NCI-H1930 (cell line): ENCODE results near the gene TMEM54.
"Not testable (repeated sequence)": the region's sequence is repeated elsewhere in the genome, so short reads cannot be mapped to it uniquely, and the experiment has no call there.

Experiments used
- DNase-seq, 2 experiments: peaks; one replicate each; lab custom pipeline; 2025; lab: John Stamatoyannopoulos, UW

Gene TMEM54

GRCh38 chr1:32919811-32920733, 18.9 kb upstream of the TMEM54 start:
- no peak for DNase-seq

- DNase-seq, result no peak
These were observed 17.0 kb upstream of the TMEM54 start for GRCh38 chr1:32918179-32918578.

DNA sequence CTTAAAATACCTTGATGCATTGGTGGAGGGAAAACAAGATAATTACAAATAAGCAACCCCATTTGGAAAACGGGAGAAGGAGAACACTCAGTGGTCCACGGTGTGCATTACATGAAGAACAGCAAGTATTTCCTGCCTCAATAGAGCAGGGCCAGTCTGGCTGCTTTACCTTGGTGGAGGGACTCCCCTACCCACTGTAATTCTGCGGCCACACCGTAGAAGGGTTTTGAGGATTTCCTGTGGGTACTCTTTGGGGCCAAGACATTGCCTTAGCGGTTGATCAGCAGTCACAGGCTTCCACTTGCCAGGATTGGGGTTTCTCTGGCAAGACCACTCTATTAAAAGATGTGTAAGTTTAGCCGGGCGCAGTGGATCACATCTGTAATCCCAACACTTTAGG, 16.3 kb upstream of the TMEM54 start:
- DNase-seq, result no peak

DNA sequence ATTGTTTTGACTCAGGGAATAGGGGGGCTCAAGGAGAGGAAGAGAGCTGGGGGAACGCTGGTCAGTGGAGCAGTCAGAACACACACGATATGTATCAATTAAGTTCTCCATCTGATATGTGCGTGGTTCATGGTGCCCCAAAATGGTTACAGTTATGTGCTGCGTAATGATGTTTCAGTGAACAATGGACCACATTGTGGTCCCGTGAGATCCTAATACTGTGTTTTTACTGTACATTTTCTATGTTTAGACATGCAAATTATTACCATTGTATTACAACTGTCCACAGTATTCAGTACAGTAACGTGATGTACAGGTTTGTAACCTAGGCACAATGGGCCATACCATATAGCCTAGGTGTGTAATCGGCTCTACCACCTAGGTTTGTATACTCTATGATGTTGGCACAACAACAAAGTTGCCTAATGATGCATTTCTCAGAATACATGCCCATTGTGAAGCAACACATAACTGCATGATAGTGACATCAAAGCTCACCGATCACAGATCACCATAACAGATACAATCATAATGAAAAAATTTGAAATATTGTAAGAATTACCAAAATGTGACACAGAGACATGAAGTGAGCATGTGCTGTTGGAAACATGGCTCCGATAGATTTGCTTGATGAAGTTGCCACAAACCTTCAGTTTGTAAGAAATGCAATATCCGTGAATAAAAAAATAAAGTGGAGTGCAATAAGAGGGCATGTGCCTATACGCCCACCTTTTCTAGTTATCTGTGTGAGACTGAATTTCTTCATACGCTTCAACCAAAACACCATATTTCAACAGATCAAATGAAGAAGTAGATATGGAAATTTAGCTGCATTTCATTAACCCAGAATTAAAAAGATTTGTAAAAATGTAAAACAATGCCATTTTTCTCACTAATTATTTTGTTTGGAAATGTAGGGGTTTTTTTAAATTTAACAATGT, 14.8 kb upstream of the TMEM54 start:
- DNase-seq, result no peak

- no peak for DNase-seq
These were observed 9.1 kb upstream of the TMEM54 start for GRCh38 chr1:32910319-32910718.

DNA sequence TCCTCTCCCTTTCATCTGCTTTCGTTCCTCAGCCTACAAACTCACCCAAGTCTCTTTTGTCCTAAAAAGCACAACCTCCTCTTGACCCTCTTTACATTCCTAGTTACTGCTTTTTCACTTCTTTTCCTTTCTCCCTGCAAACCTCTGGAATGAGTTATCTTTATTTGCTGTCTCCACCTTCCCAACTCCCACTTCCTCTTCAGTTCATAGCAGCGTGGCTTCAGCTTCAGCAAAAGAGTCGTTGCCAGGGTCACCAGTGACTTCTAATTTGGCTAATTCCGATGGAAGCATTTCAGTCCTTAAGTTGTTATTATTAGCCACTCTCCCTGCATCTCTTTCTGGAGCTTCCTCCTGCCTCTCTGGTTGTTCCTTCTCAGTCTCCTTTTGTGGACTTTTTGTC, 6.2 kb upstream of the TMEM54 start:
- no peak for DNase-seq

DNA sequence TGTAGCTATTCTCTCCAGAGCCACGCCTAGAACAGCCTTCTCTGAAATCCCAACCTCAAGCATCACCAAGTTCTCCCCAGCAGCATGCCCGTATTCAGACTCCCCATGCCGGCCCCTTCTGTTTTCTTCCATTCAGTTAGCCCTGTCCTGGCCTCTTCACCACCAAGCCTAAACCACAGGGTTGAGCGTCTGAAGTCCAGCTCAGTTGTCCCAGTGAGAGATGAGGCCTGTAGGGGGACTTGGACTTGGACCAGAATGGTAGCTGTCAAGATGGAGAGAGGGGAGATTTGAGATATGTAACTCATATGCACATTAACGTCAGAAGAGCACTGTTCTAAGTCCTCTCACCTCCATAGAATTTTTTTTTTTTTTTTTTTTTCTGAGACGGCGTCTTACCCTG, 5.5 kb upstream of the TMEM54 start:
- no peak for DNase-seq

DNA sequence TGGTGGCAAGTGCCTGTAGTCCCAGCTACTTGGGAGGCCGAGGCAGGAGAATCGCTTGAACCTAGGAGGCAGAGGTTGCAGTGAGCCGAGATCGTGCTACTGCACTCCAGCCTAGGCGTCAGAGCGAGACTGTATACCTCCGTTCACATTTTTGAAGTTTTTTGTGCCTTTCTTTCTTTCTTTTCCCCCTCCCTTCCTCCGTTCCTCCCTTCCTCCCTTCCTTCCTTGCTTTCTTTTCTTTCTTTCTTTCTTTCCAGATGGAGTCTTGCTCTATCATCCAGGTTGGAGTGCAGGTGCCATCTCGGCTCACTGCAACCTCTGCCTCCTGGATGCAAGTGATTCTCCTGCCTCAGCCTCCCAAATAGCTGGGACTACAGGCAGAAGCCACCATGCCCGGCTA, 4.4 kb upstream of the TMEM54 start:
- not testable (repeated sequence) for DNase-seq

DNA sequence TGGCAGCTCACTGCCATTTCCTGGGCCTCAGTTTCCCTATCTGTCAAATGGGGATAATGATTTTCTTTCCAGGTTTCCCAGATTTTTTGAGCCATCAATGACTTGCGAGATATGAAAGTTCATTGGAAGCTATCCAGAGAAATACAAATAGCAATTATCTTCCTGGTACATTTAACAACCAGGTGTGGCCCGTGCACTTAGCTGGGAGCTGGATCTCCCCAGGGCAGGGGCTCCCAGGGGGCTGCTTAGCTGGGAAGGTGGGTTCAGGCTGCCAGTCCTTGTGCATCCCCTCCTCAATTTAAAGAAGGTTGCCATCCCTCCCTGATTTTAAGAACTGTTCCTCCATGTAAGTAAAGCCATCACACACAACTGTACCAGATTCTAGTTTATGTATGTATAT, 3.6 kb upstream of the TMEM54 start:
- DNase-seq, result no peak

DNA sequence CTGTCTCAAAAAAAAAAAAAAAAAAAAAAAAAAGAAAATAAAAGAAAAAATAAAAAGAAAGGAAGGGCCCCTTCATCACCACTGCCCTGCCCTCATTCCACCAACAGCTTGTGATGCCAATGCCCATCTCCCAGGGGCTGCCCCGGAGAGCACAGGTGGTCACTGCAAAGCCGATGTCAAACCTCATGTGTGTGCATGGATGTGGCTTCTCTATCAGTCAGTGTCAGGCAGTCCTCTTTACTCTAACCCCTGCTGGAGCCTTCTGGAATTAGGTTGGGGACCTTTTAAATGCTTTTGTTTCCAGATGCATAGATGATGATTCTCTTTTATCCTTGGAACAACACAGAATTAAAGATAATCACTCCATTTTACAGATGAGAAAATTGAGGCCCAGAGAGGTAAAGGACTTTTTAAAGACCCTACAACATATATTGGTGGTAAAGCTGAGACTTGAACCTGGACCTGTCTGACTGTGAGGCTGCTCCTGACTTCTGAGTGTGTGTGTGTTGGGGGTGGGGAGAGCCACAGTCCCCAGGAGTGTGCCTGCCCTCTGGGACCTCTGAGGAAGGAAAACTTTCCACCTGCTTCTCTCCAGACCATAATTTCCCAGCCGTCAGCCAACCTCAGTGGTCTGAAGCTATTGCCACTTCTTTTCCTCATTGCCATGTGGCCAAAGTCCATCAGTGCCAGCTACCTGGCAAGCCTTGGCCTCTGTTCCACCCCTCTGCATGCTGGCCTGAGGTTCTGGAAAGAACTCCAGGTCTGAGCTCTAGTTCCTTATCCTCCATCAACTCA, 3.0 kb upstream of the TMEM54 start:
- DNase-seq, result no peak

DNA sequence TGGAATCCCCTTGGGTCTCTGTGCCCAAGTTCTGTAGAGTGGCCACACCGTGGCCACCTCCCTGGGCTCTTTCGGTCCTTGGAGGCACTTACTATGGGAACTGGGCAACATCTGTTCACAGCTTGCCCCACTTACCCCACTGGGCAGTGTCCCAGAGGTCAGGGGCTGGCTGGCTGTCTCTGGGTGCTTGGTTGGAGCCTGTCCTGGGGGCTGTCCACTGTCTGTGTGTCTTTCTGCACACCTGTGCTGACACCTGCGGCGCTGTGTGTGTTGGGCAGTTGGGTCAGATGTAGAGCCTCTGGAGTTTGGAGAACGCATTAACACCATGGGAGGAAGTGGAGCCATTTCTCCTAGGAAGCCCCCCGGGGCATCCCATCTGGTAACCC, 1.3 kb upstream of the TMEM54 start:
- no peak for DNase-seq

DNA sequence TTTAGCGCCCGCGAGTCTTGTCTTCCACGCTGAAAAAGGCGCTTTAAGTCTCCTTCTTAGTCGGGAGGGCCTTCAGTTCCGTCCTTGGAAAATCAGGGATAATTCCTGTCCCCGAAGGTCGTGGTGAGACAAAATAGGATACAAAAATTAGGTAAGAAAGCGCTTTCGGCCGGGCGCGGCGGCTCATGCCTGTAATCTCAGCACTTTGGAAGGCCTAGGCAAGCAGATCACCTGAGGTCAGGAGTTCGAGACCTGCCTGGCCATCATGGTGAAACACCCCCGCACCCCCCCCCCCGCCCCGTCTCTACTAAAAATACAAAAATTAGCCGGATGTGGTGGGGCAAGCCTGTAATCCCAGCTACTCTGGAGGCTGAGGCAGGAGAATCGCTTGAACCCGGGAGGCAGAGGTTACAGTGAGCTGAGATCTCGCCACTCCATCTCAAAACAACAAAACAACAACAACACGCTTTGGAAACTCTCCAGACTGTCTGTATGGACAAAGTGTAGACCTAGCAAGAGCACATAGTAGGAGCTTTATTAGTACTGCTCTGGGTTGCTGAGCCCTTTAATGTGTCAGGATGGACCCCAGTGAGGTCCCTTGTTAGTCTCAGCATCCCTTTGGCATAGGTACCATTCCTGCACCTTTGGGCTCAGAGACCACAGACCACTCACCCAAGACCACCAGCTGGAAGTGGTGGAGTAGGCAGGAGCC, 790 bp upstream of the TMEM54 start:
- no peak for DNase-seq

DNA sequence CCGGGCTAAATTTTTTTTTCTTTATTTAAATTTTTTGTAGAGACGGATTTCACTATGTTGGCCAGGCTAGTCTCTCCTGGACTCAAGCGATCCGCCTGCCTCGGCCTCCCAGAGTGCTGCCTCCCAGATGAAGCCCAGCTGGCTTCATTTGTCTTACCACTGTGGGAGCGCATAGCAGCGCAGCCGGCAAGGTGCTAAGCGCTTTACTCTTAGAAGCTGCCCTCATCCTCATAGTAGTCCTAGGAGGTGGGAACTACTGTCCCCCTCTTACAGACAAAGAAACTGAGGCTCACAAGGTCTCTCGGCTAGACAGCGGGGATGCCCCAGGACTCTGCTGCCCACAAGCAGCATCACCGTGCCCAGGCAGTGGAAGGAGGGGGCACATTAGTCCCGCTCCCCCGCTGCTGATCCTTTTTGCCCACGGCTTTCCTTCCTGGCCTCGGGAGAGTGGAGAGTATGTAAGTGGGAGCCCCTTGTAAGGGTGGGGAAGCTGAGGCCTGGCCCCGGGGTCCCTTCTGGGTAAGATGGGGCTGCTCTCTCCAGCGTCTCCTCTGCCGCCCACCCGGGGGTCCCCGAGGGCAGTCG, 726 bp downstream of the TMEM54 start:
- DNase-seq, result no peak

DNA sequence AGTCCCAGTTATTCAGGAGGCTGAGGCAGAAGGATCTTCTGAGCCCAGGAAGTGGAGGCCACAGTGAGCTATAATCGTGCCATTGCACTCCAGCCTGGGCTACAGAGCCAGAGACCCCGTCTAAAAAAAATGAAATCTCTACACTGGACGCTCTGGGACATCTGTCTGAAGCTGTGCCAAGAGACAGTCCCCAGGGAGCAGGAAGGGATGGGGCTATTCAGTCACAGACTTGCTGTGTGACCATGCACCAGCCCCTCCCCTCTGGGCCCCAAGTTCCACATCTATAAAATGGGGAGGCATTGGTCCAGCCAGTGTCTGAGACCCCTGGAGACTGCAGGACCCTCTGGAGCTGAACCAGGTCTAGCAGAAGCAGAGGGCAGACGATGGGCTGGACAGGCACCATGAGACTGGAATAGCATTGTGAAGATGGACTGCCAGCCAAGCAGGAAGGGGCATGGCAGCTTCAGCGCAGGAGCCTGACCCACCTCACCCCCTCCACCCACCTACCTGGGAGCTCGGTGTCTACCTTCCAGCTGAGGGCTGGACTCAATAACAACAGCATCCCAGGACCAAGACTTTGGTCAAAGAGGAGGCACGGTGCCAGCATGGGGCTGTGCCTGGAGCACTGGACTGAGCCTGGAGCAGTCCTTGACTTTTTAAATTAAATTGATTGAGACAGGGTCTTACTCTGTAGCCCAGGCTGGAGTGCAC, 1.4 kb downstream of the TMEM54 start:
- no peak for DNase-seq

DNA sequence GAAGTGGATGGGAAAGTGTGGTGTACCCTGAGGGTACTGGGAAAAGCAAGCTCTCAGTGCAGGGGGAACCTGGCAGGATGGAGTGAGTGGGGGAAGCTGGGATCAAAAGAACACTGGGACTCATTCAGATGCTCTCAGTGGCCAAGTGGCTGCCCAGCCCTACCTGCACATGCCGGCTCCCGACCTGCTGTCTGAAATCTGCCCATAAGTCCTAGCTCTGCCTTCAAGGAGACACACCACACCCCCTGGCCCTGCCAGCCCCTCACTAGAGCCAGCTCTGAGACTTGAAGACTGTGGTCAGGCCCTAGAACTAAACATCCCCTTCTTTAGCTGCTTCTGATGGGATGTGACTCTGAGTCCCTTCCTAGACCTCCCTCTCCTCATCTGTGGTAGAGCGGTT, 2.2 kb downstream of the TMEM54 start:
- no peak for DNase-seq

- DNase-seq, result no peak
These were observed 3.1 kb downstream of the TMEM54 start for GRCh38 chr1:32898056-32898455.

- no peak for DNase-seq
These were observed 3.8 kb downstream of the TMEM54 start for GRCh38 chr1:32897082-32898049.

DNA sequence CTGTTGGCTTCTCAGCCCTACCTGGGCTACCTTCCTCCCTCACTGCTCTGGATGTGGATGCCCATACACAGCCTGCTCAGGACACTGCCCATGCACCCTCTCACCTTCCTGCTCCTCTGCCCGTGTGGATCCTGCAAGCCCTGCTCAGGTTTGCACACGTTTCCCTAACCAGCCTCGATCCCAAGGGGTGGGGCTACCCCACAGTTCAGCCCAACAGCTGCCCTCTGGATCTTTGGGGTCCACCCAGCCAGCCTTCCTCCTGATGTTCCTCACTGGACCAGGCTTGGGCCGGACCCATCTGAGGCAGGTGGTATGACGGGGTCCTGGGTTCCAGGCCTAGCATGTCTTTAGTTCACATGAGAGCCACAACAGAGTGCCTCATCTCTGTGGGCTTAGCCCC, 4.7 kb downstream of the TMEM54 start:
- DNase-seq, result no peak
